ENCODE data around the gene RNU2-63P.
"Not testable (repeated sequence)": the region's sequence is repeated elsewhere in the genome, so short reads cannot be mapped to it uniquely, and the experiment has no call there.

RNU2-63P gene

GRCh38 chr2:88016086-88016959 is at the start of gene RNU2-63P:
Gene RNU2-63P, minus strand, starts transcription at chr2:88016547.
- DNase-seq (ENCODE audit: low spot score): peak; percentile 82

GRCh38 chr2:88061295-88061694 is 44.9 kb upstream of the RNU2-63P start:
- DNase-seq (ENCODE audit: low spot score): no peak

GRCh38 chr2:88060907-88061275 is 44.5 kb upstream of the RNU2-63P start:
- no peak for DNase-seq (ENCODE audit: low spot score)

GRCh38 chr2:88059979-88060906 is 43.9 kb upstream of the RNU2-63P start:
- DNase-seq (ENCODE audit: low spot score): peak; percentile 74

- DNase-seq (ENCODE audit: low spot score): no peak
These were observed 41.8 kb upstream of the RNU2-63P start for GRCh38 chr2:88058191-88058590.

GRCh38 chr2:88057437-88057844 is 41.1 kb upstream of the RNU2-63P start:
- no peak for DNase-seq (ENCODE audit: low spot score)

GRCh38 chr2:88055371-88056128 is 39.2 kb upstream of the RNU2-63P start, which contains the start of gene KRCC1:
Gene KRCC1, minus strand, starts transcription at chr2:88055783. Its CDS starts 27,220 bp downstream, at chr2:88028563.
- DNase-seq (ENCODE audit: low spot score): peak; percentile 94

- peak; percentile 33 for DNase-seq (ENCODE audit: low spot score)
These were observed 38.5 kb upstream of the RNU2-63P start for GRCh38 chr2:88054782-88055370.

GRCh38 chr2:88053934-88054781 is 37.8 kb upstream of the RNU2-63P start:
- no peak for DNase-seq (ENCODE audit: low spot score)

GRCh38 chr2:88053296-88053695 is 36.9 kb upstream of the RNU2-63P start:
- peak; percentile 37 for DNase-seq (ENCODE audit: low spot score)

GRCh38 chr2:88051792-88052191 is 35.4 kb upstream of the RNU2-63P start:
- DNase-seq (ENCODE audit: low spot score): no peak

- DNase-seq (ENCODE audit: low spot score): no peak
These were observed 33.3 kb upstream of the RNU2-63P start for GRCh38 chr2:88049622-88050021.

- peak; percentile 54 for DNase-seq (ENCODE audit: low spot score)
These were observed 32.2 kb upstream of the RNU2-63P start for GRCh38 chr2:88048541-88048940.

- DNase-seq (ENCODE audit: low spot score): not testable (repeated sequence)
These were observed 29.2 kb upstream of the RNU2-63P start for GRCh38 chr2:88045561-88045960.

GRCh38 chr2:88042476-88042875 is 26.1 kb upstream of the RNU2-63P start:
- DNase-seq (ENCODE audit: low spot score): no peak

GRCh38 chr2:88038263-88039105 is 22.1 kb upstream of the RNU2-63P start:
- no peak for DNase-seq (ENCODE audit: low spot score)

GRCh38 chr2:88036606-88037005 is 20.3 kb upstream of the RNU2-63P start:
- no peak for DNase-seq (ENCODE audit: low spot score)

- no peak for DNase-seq (ENCODE audit: low spot score)
These were observed 19.8 kb upstream of the RNU2-63P start for GRCh38 chr2:88036182-88036581.

GRCh38 chr2:88032070-88032702 is 15.8 kb upstream of the RNU2-63P start:
- DNase-seq (ENCODE audit: low spot score): no peak
